HG03108 (cell line): Measurements from ENCODE around the gene SIGMAR1.

Experiments used
- ATAC-seq: cut with Tn5 transposase; IDR thresholded peaks from one replicate; pipeline ENCODE4 v1.9.1; 2021; ENCODE audit warnings: moderate library complexity; ENCODE audit not compliant: unreplicated experiment

The SIGMAR1 gene

DNA sequence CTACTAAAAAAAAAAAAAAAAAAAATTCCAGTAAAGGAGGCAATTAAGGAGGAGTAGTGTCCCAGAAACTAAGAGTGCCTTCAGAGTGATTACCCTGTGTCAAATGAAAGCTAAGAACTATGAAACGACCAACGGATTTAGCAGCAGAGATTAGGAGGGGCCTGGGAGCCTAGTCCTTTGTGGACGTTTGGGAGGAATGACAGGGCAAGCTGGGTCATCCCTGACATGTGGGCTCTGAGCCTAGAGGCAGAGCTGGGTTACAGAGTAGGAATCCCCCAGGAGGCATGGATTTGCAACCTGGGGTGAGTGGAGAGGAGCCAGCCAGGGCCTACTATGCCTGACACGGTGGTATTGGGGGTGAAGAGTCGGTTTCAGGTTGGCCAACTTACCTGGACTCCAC, 4.4 kb downstream of the SIGMAR1 start:
- no peak for ATAC-seq

DNA sequence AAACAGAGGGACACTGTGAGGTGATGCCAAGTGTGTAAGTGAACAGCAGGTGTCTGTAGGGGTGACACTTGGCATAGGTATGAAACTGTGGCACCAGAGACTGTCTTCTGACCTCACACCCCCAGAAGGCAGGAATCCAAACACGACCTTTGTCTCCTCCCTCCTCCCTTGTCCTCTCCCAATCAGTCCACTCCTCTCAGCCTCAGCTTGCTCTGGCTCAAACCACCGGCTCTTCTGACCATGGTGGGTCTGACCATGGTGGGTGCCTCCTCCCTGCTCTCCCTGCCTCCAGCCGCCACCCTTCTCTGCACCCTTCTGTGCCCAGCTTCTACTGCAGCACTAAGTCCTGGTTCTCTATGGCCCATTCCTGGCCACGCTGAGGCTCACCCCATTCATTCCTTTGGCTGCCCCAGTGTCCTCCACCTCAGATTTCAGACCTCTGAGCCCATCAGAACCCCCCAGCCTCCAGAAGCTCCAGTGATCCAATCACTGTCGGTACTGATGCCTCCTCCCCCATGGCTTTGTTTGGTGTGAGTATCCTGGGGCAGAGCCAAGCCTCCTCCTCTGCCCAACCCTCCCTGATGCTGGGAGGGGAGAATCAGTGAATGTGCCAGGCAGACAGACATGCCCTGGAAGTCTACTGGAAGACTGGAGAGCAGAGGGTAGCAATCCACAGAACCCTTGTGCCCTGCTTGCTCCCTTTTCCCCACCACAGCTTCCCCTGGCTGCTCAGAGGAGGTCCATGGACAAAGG, 7.0 kb downstream of the SIGMAR1 start:
- no peak for ATAC-seq

DNA sequence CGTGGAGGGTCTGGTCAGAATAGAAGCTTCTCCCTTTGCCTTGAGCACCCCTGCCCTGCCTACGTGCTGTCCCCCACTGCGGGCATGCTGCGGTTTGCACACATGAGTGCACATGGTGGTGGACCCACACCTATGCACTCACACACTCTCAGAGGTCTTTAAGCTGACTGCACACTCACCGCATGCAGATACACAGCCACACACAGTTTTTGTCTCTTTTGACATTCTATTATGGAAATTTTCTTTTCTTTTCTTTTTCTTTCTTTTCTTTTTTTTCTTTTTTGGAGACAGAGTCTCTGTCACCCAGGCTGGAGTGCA, 8.1 kb downstream of the SIGMAR1 start:
- ATAC-seq: no peak

DNA sequence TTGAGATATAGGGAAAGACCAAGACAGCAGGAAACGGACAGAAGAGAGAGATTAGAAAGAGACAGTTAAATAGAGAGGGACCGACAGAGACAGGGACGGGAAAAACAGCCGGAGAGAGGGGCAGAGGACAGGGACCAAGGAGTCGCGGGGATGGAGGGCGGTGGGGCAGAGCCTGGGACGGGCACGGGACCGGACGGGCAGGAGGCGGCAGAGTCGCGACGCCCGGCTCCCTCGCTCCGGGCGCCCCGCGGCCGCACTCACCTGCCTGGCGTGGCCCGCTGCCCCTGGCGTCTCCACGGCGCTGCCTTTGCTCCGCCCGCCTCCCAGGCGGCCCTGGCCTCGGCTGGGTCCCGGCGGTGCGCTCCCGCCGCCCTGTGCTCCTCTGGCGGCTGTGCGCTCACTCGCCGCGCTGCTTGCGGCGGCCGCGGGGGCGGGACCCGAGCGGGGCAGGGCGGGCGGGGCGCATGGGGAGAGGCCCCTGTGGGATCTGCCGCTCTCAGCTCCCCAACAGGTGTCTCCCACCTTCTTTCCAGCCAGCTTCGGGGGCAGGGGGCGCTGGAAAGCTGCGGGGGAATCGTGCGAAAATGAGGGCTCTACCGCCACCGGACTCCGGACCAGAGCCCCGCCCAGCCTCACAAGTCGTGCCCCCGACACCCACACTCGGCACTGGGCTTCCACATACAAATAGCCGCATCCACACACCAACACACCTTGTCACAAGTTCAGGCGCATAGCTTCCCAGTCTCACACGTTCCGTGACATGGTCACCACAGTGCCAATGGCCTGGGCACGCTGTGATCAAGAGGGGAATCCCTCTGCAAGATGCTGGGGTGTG, 8.7 kb downstream of the SIGMAR1 start, which contains the start of gene ARID3C:
Gene ARID3C (minus strand): TSS at position 411 of the 835 bp plus-strand sequence. CDS start 1,052 bp downstream, outside the sequence.
- no peak for ATAC-seq

DNA sequence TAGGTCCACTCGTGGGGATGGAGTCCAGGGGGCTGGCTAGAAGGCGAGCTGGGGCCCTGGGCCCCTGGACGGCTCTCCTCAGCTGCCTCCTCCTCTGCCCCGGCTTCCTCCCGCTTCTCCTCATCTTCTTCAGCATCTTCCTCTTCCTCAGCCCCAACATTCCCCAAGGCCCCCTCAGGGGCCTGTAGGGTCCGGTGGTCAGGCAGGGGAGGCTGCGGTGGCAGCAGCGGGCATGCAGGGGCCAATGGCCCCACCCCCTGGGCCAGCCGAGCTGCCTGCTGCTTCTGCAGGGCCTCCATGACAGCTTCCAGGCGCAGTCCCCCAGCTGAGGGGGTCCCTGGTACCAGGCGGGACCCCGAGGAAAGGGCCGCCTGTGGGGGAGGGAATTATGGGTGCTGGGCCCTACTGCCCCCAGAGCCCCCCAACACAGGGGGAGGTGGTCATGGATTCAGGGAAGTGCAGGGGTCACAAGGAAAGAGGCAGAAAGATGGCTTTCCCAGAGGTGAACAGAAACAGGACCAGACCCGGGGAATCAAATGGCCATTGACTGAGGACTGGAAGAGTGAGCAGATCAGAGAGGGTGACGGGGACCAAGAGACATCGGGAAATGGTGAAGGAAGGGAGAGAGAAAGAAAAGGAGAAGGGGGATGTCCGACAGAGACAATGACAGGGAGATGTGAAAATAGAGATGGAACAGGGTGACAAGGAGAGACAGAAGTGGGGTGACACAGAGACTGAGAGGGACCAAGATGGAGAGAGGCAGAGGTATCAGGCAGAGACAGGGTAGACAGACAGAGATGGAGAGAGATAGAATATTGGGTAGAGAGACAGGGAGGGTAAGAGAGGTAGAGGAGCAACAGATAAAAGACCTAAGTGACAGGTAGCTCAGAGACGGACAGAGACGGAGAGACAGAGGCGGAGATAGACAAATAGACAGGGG, 9.6 kb downstream of the SIGMAR1 start:
- no peak for ATAC-seq

DNA sequence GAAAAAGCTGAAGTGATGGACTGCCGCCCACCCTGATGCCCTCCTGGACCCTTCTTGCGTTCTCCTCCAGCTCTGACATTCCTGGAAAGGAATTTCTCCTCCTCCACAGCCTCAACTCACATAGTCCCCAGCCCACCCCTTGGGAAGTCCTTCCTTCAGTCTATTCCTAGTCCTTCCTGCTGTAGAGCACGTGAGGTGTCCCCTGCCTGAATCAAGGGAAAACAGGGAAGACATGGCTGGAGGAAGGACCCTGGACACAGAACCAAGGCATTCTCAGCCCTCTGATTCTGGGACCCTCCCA, 12.5 kb downstream of the SIGMAR1 start:
- no peak for ATAC-seq

DNA sequence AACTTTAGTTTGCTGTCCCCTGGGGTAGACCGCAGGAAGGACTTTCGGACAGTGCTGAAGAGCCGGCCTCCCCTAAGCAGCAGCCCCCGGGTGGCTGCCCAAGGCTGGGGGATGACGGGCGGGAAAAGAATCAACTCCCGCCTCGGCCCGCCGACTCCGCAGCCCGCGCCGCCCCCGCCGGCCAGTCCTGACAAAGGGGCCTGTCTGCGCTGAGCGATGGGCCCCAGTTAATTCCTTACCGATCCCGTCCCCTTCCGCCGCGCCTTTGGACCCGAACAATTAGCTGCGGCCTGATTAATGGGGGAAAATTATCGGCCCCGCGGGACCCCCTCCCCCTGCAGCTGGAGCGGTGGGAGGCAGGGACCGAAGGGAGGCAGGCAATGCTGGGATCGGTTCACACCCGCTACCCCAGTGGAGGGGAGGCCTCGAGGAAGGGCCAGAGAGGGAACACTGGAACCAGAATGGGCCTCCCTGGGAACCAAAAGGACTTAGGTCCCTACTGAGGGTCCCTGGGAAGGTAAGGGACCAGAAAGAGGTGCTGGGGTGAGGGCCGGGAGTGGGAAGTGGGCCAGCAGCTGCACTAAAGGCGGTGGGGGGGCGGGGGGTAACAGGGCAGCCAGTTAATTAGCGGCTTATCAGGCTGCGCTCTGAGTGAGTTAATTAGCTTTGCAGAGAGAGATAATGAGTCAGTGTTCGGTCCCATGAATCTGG, 13.0 kb downstream of the SIGMAR1 start:
- ATAC-seq: no peak

DNA sequence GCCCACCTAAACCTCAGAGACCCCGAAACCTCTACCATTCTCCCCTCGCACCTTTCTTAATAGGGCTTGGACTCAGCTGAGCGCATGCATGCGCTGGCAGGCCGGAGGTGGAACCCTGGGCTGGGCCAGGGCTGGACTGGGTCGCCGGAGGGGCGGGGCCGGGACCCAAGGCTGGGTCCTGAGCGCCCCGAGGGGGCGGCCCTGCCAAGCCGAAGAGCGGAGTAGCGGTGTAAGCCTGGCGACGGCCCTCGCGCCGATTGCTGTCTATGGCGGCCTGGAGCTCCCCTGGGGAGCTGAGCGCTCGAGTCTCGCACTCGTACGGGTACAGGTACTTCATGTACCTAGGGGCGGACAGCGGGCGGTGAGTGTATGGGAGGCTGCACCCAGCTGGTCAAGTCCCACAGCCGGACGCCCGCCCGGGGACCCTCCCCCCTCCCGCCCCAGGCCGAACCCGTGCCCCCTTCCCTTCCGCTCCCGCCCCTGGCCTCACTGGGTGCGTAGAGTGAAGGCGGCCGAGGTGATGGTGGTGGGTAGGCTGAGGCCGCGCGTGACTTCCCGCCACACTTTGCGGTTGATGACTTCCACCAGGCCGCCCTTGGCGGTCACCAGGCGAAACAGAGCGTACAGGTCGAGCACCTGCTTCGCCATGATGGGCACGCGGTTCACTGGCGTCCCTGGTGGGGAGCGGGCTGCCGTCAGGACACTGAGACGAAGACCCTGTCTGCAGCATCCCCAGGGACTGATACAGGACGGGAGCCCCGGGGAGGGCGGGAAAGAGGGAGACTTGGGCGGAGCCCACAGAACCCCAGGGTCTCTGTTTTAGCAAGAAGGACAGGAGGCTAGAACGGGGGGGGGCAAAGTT, 14.0 kb downstream of the SIGMAR1 start:
- no peak for ATAC-seq

DNA sequence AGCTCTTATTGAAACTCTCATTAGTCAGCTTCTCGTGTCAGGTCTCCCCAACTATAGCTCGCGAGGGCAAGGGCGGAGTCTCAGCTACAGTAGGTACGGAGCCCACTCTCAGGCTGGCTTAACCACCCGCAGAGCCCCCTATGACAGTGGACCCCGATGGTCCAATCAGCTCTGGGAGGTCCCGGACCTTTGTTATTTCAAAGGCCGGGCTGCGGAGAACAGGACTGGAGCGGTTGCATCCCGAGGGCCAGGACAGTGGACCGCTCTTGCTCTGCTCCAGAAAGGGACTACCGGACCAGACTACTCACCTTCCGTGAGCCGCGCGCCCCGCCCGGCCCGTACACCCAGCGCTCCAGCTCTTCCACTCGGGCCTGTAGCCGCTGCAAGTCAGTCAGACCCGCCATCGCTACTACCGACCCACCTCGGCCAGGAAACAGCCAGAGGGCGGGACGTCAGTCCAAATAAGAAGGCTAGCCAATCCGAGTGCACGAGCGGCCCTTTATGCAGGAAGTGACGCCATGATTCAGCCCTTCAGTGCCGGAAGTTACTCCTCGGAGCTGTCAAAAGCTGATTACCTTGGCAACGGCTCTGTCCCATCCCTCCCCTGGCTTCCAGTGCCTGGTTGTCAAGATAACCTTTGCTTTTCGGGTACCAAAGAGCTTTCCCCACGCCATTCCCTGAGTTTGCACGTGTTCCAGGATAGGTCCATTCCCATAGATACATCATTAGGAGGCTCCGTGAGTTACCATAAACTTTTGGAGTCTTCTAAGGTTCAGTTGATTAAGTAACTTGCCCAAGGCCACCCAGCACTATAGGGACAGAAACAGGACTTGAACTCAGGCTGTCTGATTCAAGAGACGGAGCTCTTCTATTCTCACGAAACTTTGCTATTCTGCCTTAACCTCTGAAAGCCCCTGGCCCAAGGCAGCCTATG, 17.3 kb downstream of the SIGMAR1 start, which contains the start of gene DCTN3:
Gene DCTN3 (minus strand): TSS at position 435 of the 934 bp plus-strand sequence. CDS start 31 bp downstream, at position 404.
- peak; percentile 99 for ATAC-seq

DNA sequence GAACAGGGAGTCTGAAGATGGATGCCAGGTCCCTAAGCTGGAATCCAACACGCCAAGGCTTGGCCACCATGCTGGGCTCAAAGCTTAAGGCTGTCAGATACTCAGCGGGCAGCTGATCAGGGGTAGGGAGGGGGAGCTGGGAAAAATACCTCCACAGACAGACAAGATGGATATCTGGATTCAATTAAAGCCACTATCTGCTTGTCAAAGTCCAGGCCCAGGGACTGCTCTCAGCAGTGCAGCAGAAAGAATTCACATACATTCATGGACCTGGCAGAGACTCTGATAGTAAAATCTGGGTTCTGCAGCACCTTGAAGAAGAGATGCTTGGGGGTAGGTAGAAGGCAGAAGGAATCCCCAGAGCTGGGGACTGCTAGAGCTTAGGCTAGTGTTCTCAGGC, 22.5 kb downstream of the SIGMAR1 start:
- ATAC-seq: no peak

DNA sequence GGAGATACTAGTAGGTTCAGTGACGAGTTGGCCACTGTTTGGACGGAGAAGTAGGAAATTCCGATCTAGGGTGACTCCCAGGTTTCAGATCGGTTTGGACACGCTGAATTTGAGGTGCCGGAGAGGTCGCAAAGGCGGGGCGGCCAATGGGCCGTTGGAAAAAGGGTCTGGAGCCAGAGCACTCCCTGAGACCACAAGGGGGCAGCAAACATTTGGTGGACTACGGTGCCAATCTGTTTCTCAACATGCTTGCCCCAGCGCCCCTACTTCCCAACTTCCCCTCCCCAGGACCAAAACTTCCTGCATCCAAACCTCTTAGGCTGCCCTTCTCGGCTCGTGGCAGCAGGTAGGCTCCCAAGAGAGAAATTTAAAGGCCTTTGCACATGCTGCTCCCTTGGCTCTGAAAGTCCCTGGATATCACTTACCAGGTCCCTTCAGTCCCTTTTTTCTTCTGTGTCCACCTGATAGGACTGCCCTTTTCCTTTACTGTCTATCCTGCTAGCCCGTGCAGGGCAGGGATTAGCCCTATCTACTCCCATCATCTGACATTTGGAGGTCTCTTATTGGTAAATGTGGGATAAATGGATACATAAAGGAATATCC, 24.7 kb downstream of the SIGMAR1 start:
- no peak for ATAC-seq

DNA sequence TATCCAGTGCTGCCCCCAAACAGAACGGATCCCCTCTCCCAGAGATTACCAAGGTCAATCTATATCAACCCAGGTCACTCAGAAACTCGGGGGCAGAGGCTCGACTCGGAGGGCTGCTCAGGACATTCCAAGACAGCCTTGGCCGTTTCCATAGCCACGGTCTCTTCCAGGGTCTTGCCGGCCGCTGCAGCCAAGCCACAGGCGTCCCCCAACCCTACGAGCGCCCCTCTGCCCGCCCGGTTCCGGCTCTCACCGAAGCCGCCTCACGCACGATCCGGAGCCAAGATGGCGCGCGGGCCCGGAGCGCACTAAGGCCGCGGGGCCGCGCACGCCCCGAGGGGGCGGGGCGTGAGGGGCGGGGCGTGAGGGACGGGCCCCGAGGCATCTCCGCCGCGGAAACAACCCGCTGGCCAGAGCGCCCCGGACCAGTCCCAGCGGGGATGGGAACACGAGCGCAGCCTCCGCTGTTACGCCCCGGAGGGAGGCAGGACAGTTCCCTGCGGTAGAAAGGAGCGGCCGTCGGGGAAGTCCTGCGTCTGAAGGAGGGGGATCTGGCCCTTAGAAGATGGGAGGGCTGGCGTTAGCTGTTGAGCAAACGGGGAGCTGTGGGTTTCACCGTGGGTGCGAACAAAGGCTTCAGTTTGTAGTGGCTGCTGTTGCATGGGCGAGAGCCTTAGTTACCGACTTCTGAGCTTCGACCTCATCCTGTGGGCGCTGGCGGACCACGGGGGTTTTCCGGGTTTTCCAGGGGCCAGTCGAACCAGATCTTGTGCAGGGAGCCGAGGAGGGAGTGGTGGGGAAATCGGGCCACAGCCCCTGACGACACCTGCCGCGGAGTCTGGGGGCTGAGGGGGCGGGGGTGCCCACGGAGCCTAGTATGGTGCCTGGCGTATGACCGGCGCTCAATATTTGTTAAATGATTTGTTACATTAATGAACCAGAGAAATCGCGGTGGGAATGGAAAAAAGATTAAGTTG, 25.5 kb downstream of the SIGMAR1 start, which contains the start of gene RPP25L:
Gene RPP25L (minus strand): TSS at position 287 of the 977 bp plus-strand sequence. CDS start 801 bp downstream, outside the sequence.
- ATAC-seq: peak; percentile 81

DNA sequence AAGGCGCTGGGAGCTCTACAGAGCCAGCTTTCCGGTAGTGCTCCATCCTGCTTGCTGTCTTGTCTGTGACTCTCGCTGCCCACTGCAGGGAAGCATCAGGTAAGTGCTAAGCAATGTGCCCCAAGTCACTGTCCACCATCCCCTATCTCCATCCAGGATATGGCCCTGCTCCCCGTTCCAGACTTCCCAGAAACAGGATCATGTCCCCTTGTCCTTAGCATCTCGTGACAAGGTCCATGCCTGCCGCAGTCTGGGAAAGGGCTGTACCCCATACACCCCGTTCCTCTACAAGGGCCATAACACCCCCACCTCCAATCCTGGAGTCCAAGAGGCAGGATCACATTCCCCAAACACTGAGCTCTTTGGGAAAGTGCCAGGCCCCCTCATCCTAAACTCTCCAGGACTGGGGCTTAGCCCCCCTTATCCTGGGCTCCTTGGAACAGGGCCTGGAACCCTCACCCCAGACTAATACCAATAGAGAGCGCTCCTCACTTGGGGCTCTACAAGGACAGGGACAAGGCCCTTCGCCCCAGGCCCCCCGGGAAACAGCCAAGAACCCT, 26.3 kb downstream of the SIGMAR1 start:
- no peak for ATAC-seq

DNA sequence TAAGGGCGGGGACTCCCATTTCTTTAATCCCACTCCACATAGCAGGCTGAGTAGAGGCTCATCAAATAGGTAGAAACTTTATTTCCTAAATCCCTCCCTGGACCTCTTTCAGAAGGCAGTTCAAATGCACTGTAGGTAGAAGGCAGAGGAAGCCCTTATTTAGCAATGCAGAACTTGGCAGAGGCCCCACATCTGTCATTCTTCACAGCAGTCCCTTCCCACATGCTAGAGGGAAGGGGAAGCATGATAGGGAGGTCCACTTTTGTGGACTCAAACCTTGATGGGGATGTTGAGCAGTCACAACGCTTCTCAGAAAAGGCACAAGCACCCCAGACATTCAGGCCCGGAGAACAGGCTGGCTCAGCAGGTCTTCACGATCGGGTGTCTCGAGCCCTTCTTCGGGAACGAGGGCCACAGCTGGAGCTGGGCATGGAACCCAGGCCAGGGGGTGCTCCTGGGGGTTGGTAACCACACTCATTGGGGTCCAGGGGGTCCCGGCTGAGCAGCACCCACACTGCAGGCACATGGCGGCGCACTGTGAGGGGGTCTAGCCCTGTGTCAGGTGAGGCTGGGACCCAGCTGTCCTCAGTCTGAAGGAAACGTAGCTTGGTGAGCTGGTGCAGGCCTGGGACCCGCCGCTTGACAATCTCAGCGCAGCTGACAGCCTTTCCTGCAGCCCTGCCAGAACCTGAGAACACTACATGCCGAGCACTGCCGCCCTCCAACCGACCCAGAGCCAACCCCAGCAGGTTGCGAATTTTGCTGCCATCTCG, 27.0 kb downstream of the SIGMAR1 start:
- no peak for ATAC-seq

DNA sequence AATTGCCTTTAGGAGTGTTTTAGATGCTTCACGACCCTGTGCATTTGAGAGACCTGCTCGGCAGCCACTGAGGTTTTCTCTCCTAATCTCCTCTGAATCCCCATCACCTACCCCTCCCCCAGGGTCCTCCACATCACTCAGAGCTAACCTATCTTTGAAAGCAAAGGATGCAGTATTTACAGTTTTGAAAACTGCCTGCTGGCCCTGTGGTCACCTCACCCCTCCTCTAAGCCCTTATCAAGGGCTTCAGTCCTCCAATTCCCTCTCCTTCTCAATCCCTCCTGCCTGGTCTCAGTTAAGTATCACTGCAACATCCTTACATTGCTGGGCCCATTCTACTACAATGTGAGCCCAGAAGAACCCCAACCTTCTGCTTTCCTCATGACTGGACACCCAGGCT, 30.3 kb downstream of the SIGMAR1 start:
- ATAC-seq: no peak

DNA sequence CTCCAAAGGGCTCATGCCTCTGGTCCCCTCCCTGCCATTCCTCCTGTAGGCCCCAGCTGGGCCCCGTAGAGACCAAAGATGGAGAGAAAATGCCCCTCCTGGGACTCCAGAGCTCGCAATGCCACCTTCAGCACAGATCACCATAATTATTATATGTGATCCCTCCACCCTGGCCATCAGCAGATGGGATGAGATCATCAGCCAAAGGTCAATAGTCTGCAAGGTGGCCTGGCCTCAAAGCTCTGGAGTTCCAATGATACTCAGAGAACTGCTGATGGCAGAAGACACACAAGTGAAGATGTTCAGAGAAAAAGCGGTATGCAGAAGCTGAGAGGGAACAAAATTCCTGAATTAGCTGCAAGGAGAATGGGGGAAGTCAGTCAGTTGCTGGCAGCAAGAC, 30.7 kb downstream of the SIGMAR1 start:
- ATAC-seq: no peak
